Measurements from ENCODE around the gene OST4.

OST4 gene

GRCh38 chr2:27042985-27043634, 28.3 kb downstream of the OST4 start:
- Histone ChIP-seq H3K27ac (ENCODE audit: low read depth, low read length) (no peak overlapping the region), H3F3A (ENCODE audit: control insufficient read depth, insufficient read depth) (peaks cover 16% of the 10 kb centered on the region), H3K4me1 (ENCODE audit: control insufficient read depth, low read length) (peaks cover 24% of the 10 kb centered on the region), H4K20me1 (ENCODE audit: control insufficient read depth, insufficient read depth, low read depth, low read length) (no peaks in the 10 kb centered on the region), H3K9me3 (ENCODE audit: control insufficient read depth, insufficient read depth, low read length) (no peaks in the 10 kb centered on the region), H3K27me3 (ENCODE audit: control insufficient read depth, low read length) (no peaks in the 10 kb centered on the region), H3K79me2 (ENCODE audit: control insufficient read depth, low read length) (no peaks in the 10 kb centered on the region), H3K4me3 (ENCODE audit: low read length) (no peak overlapping the region), H3K36me3 (ENCODE audit: control insufficient read depth, low read length) (peaks cover 44% of the 10 kb centered on the region), H3K4me2 (ENCODE audit: low read length) (no peak overlapping the region), H3K9me2 (replicated peaks; ENCODE audit: control insufficient read depth, low read length) (no peaks in the 10 kb centered on the region)
- no peak for TF ChIP-seq EZH2phosphoT487 (IDR thresholded peaks at IDR 0.05; ENCODE audit: borderline replicate concordance, low read length)
- TF ChIP-seq CTCF (IDR thresholded peaks at IDR 0.05; ENCODE audit: low read depth, low read length, poor library complexity, severe bottlenecking), result no peak

GRCh38 chr2:27042159-27042661, 29.2 kb downstream of the OST4 start:
- H3K27ac ChIP-seq (ENCODE audit: low read depth, low read length), result peak overlapping the region; percentile 52; the same call in 1 of the 2 replicates
- peaks cover 11% of the 10 kb centered on the region for H3F3A ChIP-seq (ENCODE audit: control insufficient read depth, insufficient read depth)
- peak overlapping the region; percentile 38 for H3K4me2 ChIP-seq (ENCODE audit: low read length)
- no peaks in the 10 kb centered on the region for H3K9me2 ChIP-seq (replicated peaks; ENCODE audit: control insufficient read depth, low read length)
- H3K9me3 ChIP-seq (ENCODE audit: control insufficient read depth, insufficient read depth, low read length), result no peaks in the 10 kb centered on the region
- H3K79me2 ChIP-seq (ENCODE audit: control insufficient read depth, low read length), result no peaks in the 10 kb centered on the region
- no peaks in the 10 kb centered on the region for H4K20me1 ChIP-seq (ENCODE audit: control insufficient read depth, insufficient read depth, low read depth, low read length)
- peaks cover 53% of the 10 kb centered on the region for H3K36me3 ChIP-seq (ENCODE audit: control insufficient read depth, low read length)
- no peaks in the 10 kb centered on the region for H3K27me3 ChIP-seq (ENCODE audit: control insufficient read depth, low read length)
- H3K4me3 ChIP-seq (ENCODE audit: low read length), result no peak overlapping the region
- TF ChIP-seq EZH2phosphoT487 (IDR thresholded peaks at IDR 0.05; ENCODE audit: borderline replicate concordance, low read length) (no peak), CTCF (IDR thresholded peaks at IDR 0.05; ENCODE audit: low read depth, low read length, poor library complexity, severe bottlenecking) (no peak)
- peaks cover 24% of the 10 kb centered on the region for H3K4me1 ChIP-seq (ENCODE audit: control insufficient read depth, low read length)

- no peaks in the 10 kb centered on the region for H3K27me3 ChIP-seq (ENCODE audit: control insufficient read depth, low read length)
- H3K9me2 ChIP-seq (replicated peaks; ENCODE audit: control insufficient read depth, low read length), result no peaks in the 10 kb centered on the region
- TF ChIP-seq CTCF (IDR thresholded peaks at IDR 0.05; ENCODE audit: low read depth, low read length, poor library complexity, severe bottlenecking) (no peak), EZH2phosphoT487 (IDR thresholded peaks at IDR 0.05; ENCODE audit: borderline replicate concordance, low read length) (no peak)
- peaks cover 11% of the 10 kb centered on the region for H3F3A ChIP-seq (ENCODE audit: control insufficient read depth, insufficient read depth)
- H3K4me1 ChIP-seq (ENCODE audit: control insufficient read depth, low read length), result peaks cover 24% of the 10 kb centered on the region
- H3K4me2 ChIP-seq (ENCODE audit: low read length), result peak overlapping the region; percentile 38
- H4K20me1 ChIP-seq (ENCODE audit: control insufficient read depth, insufficient read depth, low read depth, low read length), result no peaks in the 10 kb centered on the region
- H3K27ac ChIP-seq (ENCODE audit: low read depth, low read length), result peak overlapping the region; percentile 52
- H3K4me3 ChIP-seq (ENCODE audit: low read length), result 0 out of 2 replicates have a peak overlapping the region, but pooled peaks have one; percentile 11
- peaks cover 58% of the 10 kb centered on the region for H3K36me3 ChIP-seq (ENCODE audit: control insufficient read depth, low read length)
- no peaks in the 10 kb centered on the region for H3K9me3 ChIP-seq (ENCODE audit: control insufficient read depth, insufficient read depth, low read length)
- H3K79me2 ChIP-seq (ENCODE audit: control insufficient read depth, low read length), result no peaks in the 10 kb centered on the region
Measured at GRCh38 chr2:27041752-27042151, 29.7 kb downstream of the OST4 start.

All from DOHH2 (cell line).